ENCODE data around the gene GPR156.

GPR156 gene

GRCh38 chr3:120311863-120312794 lies 27.1 kb upstream of the GPR156 start:
- intact Hi-C loops (cut with DNase I; ENCODE audit: low total_unique reads) = no loop called here
- Histone ChIP-seq H3K27me3 (no peaks in the 10 kb centered on the region), H3K36me3 (peaks cover 0 to 8% (median 7%) of the 10 kb centered on the region in 3 donors), H3K27ac (no peak overlapping the region), H3K4me1 (no peaks in the 10 kb centered on the region), H3K4me3 (no peak overlapping the region), H3K9me3 (peaks cover 0 to 6% (median 0%) of the 10 kb centered on the region in 3 donors)
- TF ChIP-seq CTCF (IDR thresholded peaks at IDR 0.05) = no peak
- no peak for DNase-seq

- TF ChIP-seq CTCF (IDR thresholded peaks at IDR 0.05) = no peak
- H3K9me3 ChIP-seq = no peaks in the 10 kb centered on the region
- no peak overlapping the region for H3K27ac ChIP-seq
- no peaks in the 10 kb centered on the region for H3K4me1 ChIP-seq
- no peaks in the 10 kb centered on the region for H3K36me3 ChIP-seq
- H3K4me3 ChIP-seq = no peak overlapping the region
- no peaks in the 10 kb centered on the region for H3K27me3 ChIP-seq
- DNase-seq = no peak
- intact Hi-C loops (cut with DNase I; ENCODE audit: low total_unique reads) = no loop called here
Measured at GRCh38 chr3:120306519-120307455, 21.8 kb upstream of the GPR156 start.

GRCh38 chr3:120304616-120305015 lies 19.6 kb upstream of the GPR156 start:
- no peaks in the 10 kb centered on the region for H3K36me3 ChIP-seq
- TF ChIP-seq CTCF (IDR thresholded peaks at IDR 0.05) = no peak
- intact Hi-C loops (cut with DNase I; ENCODE audit: low total_unique reads) = no loop called here
- H3K27ac ChIP-seq = no peak overlapping the region
- no peak overlapping the region for H3K4me3 ChIP-seq
- no peak for DNase-seq
- H3K9me3 ChIP-seq = no peaks in the 10 kb centered on the region
- H3K4me1 ChIP-seq = no peaks in the 10 kb centered on the region
- H3K27me3 ChIP-seq = no peaks in the 10 kb centered on the region

DNA sequence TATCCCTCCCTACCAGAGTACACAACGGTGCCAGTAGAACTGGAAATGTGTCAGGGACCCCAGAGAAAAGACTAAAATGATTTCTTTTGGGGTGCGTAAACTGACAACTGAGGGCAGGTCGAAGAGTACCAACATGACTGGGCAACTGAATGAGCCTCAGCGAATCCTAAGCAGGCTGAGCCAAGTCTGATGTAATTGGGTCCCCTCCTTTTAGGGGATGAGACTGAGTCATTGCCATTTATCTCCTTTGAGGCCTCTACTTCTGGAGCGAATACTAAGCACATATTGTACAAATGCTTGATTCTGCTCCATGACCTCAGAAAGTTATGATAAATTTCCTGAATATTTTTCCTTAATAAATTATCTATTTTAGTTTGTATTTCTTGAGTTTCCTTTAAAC lies 17.3 kb upstream of the GPR156 start:
- DNase-seq = peak in 1 of 2 donors; percentile 43

More for the DNA sequence above, 17.3 kb upstream of the GPR156 start:
- no peak overlapping the region for H3K4me3 ChIP-seq
- no peaks in the 10 kb centered on the region for H3K27me3 ChIP-seq
- H3K36me3 ChIP-seq = no peaks in the 10 kb centered on the region
- H3K27ac ChIP-seq = no peak overlapping the region
- intact Hi-C loops (cut with DNase I; ENCODE audit: low total_unique reads) = no loop called here
- no peaks in the 10 kb centered on the region for H3K9me3 ChIP-seq
- no peak for TF ChIP-seq CTCF (IDR thresholded peaks at IDR 0.05)
- no peaks in the 10 kb centered on the region for H3K4me1 ChIP-seq
